Transverse colon (tissue), 4 donors: ENCODE results near the gene TMEM132D.

Experiments
- CTCF ChIP-seq, 5 experiments: fragments of 200-600 bp in 3 of 5; fragments of 450-650 bp in 2 of 5; sonication (generic) in 3 of 5; IDR thresholded peaks; 1 replicate in 2 of 5; 2 replicates in 3 of 5; pipeline ENCODE4 v1.5.1; 2016 to 2017; ENCODE audit warnings: antibody characterized with exemption in 5 of 5, inconsistent platforms in 3 of 5, mild to moderate bottlenecking in 2 of 5, moderate library complexity in 1 of 5
- EP300 ChIP-seq: sonication (generic); formaldehyde crosslinking; IDR thresholded peaks from one replicate; pipeline ENCODE4 v1.6.1; 2017; ENCODE audit warnings: antibody characterized with exemption, low read depth
- POLR2AphosphoS5 ChIP-seq, 3 donors: sonication (generic); formaldehyde crosslinking; IDR thresholded peaks; one replicate each; pipeline ENCODE4 v1.6.1; 2016; ENCODE audit warnings: antibody characterized with exemption in 3 of 3

- TF ChIP-seq EP300 (no peak), CTCF (IDR thresholded peaks at IDR 0.05) (no peak), POLR2AphosphoS5 (IDR thresholded peaks at IDR 0.05) (no peak)
Observed at GRCh38 chr12:129790930-129791329, 112.9 kb downstream of the TMEM132D start.
